ENCODE results near the gene SPRR2G.

SPRR2G gene

GRCh38 chr1:153100245-153100644 lies 50.4 kb downstream of the SPRR2G start:
- Histone ChIP-seq H3K9me3 (ENCODE audit: control insufficient read depth, low read length) (no peaks in the 10 kb centered on the region), H3K36me3 (ENCODE audit: control insufficient read depth, insufficient read depth, low read length) (no peaks in the 10 kb centered on the region), H3K9ac (ENCODE audit: low read length) (no peak overlapping the region), H3K27me3 (ENCODE audit: control insufficient read depth, insufficient read depth, low read length) (no peaks in the 10 kb centered on the region), H3K4me3 (ENCODE audit: low read length) (no peak overlapping the region), H3K4me1 (ENCODE audit: control insufficient read depth, insufficient read depth, low read length) (no peaks in the 10 kb centered on the region)

Data from mucosa of stomach (tissue), 1 donor.